Vagina (tissue), 2 donors: ENCODE measurements around the gene COX7B.

Source experiments
- POLR2A ChIP-seq, 2 donors: fragments of 450-650 bp; IDR thresholded peaks; one replicate each; pipeline ENCODE4 v1.6.1; 2017; ENCODE audit warnings: antibody characterized with exemption in 2 of 2, mild to moderate bottlenecking in 2 of 2, moderate library complexity in 2 of 2
- TF ChIP-seq, protein P1 (sequence below), 3 experiments: fragments of 450-650 bp in 2 of 3; fragments of 200-600 bp in 1 of 3; sonication (generic) in 1 of 3; IDR thresholded peaks; one replicate each; pipeline ENCODE4 v1.5.1; 2017 to 2019; ENCODE audit warnings: antibody characterized with exemption in 3 of 3, mild to moderate bottlenecking in 2 of 3, moderate library complexity in 2 of 3

DNA sequence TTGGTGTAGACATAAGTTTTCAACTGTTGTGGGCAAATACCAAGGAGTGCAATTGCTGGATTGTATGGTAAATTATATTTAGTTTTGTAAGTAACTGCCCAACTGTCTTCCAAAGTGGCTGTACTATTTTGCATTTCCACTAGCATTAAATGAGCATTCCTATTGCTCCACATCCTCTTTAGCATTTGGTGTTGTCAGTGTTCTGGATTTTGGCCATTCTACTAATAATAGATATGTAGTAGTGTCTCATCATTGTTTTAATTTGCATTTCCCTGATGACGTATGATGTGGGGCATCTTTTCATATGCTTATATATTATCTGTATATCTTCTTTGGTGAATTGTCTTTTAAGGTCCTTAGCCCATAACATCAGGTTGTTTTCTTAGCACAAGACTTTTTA is 52.9 kb downstream of the COX7B start:
- TF ChIP-seq, protein P1, sequence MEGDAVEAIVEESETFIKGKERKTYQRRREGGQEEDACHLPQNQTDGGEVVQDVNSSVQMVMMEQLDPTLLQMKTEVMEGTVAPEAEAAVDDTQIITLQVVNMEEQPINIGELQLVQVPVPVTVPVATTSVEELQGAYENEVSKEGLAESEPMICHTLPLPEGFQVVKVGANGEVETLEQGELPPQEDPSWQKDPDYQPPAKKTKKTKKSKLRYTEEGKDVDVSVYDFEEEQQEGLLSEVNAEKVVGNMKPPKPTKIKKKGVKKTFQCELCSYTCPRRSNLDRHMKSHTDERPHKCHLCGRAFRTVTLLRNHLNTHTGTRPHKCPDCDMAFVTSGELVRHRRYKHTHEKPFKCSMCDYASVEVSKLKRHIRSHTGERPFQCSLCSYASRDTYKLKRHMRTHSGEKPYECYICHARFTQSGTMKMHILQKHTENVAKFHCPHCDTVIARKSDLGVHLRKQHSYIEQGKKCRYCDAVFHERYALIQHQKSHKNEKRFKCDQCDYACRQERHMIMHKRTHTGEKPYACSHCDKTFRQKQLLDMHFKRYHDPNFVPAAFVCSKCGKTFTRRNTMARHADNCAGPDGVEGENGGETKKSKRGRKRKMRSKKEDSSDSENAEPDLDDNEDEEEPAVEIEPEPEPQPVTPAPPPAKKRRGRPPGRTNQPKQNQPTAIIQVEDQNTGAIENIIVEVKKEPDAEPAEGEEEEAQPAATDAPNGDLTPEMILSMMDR (IDR thresholded peaks at IDR 0.05) = no peak
- no peak for TF ChIP-seq POLR2A (IDR thresholded peaks at IDR 0.05)
